SKM-1 (cell line): ENCODE measurements around the gene CDC27.
"Not testable (repeated sequence)": the region's sequence is repeated elsewhere in the genome, so short reads cannot be mapped to it uniquely, and the experiment has no call there.

Experiments
- DNase-seq: peaks from one replicate; lab custom pipeline; 2025; ENCODE audit not compliant: unreplicated experiment; lab: John Stamatoyannopoulos, UW

The CDC27 gene

GRCh38 chr17:47135235-47135634 lies 53.9 kb downstream of the CDC27 start:
- no peak for DNase-seq

GRCh38 chr17:47134354-47134753 lies 54.7 kb downstream of the CDC27 start:
- DNase-seq = not testable (repeated sequence)

GRCh38 chr17:47131761-47132160 lies 57.3 kb downstream of the CDC27 start:
- DNase-seq = no peak

GRCh38 chr17:47126835-47127234 lies 62.3 kb downstream of the CDC27 start:
- DNase-seq = not testable (repeated sequence)

- DNase-seq = not testable (repeated sequence)
Observed at GRCh38 chr17:47123262-47123661, 65.8 kb downstream of the CDC27 start.

GRCh38 chr17:47120521-47121095 lies 68.5 kb downstream of the CDC27 start:
- no peak for DNase-seq

GRCh38 chr17:47119746-47120520 lies 69.2 kb downstream of the CDC27 start:
- no peak for DNase-seq

GRCh38 chr17:47117386-47117785 lies 71.7 kb downstream of the CDC27 start:
- DNase-seq = no peak

- DNase-seq = no peak
Observed at GRCh38 chr17:47106130-47106529, 83.0 kb downstream of the CDC27 start.

- DNase-seq = not testable (repeated sequence)
Observed at GRCh38 chr17:47105246-47105645, 83.8 kb downstream of the CDC27 start.

- DNase-seq = no peak
Observed at GRCh38 chr17:47102914-47103313, 86.2 kb downstream of the CDC27 start.

- peak; percentile 61 for DNase-seq
Observed at GRCh38 chr17:47099987-47100711, 88.9 kb downstream of the CDC27 start.

- no peak for DNase-seq
Observed at GRCh38 chr17:47099451-47099986, 89.6 kb downstream of the CDC27 start.

- DNase-seq = no peak
Observed at GRCh38 chr17:47096343-47096742, 92.8 kb downstream of the CDC27 start.

GRCh38 chr17:47095268-47095667 lies 93.8 kb downstream of the CDC27 start:
- DNase-seq = no peak

GRCh38 chr17:47087093-47087492 lies 102.0 kb downstream of the CDC27 start:
- no peak for DNase-seq

- no peak for DNase-seq
Observed at GRCh38 chr17:47085736-47086135, 103.4 kb downstream of the CDC27 start.

- DNase-seq = no peak
Observed at GRCh38 chr17:47078801-47079200, 110.3 kb downstream of the CDC27 start.

GRCh38 chr17:47077576-47077975 lies 111.5 kb downstream of the CDC27 start:
- no peak for DNase-seq

GRCh38 chr17:47076171-47076570 lies 112.9 kb downstream of the CDC27 start:
- DNase-seq = no peak

- not testable (repeated sequence) for DNase-seq
Observed at GRCh38 chr17:47074361-47074760, 114.7 kb downstream of the CDC27 start.

- DNase-seq = not testable (repeated sequence)
Observed at GRCh38 chr17:47073629-47074028, 115.5 kb downstream of the CDC27 start.
